Kidney (tissue), 14 donors: Measurements from ENCODE around the gene ZFP36L2. TPM values are rescaled to one million over a fixed set of nuclear protein-coding genes. Genes with fewer than 3 reads are reported as not detected.

Source experiments
- DNase-seq, 5 donors: peaks; one replicate each; pipeline ENCODE4 v3.0.0-alpha.2; 2013 to 2020
- FAIRE-seq: peaks from 2 replicates; lab custom pipeline; 2012; peaks lifted over from hg19 to GRCh38; lab: Jason Lieb, UNC
- H3K27ac ChIP-seq, 2 donors: one replicate each; pipeline ENCODE4 v1.7.0; 2013; ENCODE audit warnings: low read depth in 2 of 2, low read length in 2 of 2, inconsistent platforms in 1 of 2
- H3K27me3 ChIP-seq: one replicate; pipeline ENCODE4 v1.7.1; 2013; ENCODE audit warnings: low read length, inconsistent platforms; ENCODE audit not compliant: control insufficient read depth, insufficient read depth
- H3K36me3 ChIP-seq, 3 donors: one replicate each; pipeline versions ENCODE4 v1.7.0 to v1.7.1; 2013; ENCODE audit warnings: low read length in 3 of 3, control low read depth in 1 of 3, inconsistent platforms in 1 of 3; ENCODE audit not compliant: insufficient read depth in 3 of 3, control insufficient read depth in 2 of 3
- H3K4me1 ChIP-seq, 3 donors: one replicate each; pipeline versions ENCODE4 v1.7.0 to v1.7.1; 2013; ENCODE audit warnings: low read length in 3 of 3, inconsistent platforms in 1 of 3, low read depth in 1 of 3; ENCODE audit not compliant: control insufficient read depth in 2 of 3, insufficient read depth in 2 of 3
- H3K4me3 ChIP-seq, 3 donors: one replicate each; pipeline versions ENCODE4 v1.7.0 to v1.8.1; 2013; ENCODE audit warnings: low read length in 3 of 3, control low read depth in 1 of 3, inconsistent platforms in 1 of 3
- H3K9ac ChIP-seq, 3 donors: one replicate each; pipeline versions ENCODE4 v1.7.0 to v1.7.1; 2013; ENCODE audit warnings: low read length in 3 of 3, control low read depth in 1 of 3, inconsistent platforms in 1 of 3
- H3K9me3 ChIP-seq, 3 donors: one replicate each; pipeline versions ENCODE4 v1.7.0 to v1.7.1; 2013; ENCODE audit warnings: low read length in 3 of 3, control low read depth in 1 of 3, inconsistent platforms in 1 of 3; ENCODE audit not compliant: control insufficient read depth in 2 of 3, insufficient read depth in 1 of 3
- CTCF ChIP-seq: IDR thresholded peaks from 3 replicates; pipeline ENCODE4 v1.5.1; 2012; ENCODE audit warnings: mild to moderate bottlenecking, moderate library complexity, borderline replicate concordance; ENCODE audit not compliant: insufficient read depth; ENCODE audit errors: extremely low read depth
- intact Hi-C: fragments of 100-400 bp; cut with DNase I; formaldehyde crosslinking; loops from one replicate; pipeline ENCODE4 v1.11.1; 2022
- polyA plus RNA-seq: library from polyadenylated mRNA; stranded (reverse); fragments of 350-450 nt; fragmentation: Illumina TruSeq; extraction: RNeasy Lipid Tissue Mini Kit (QIAGEN cat#74804); gene quantifications from one replicate; pipeline ENCODE4 v1.2.3, GENCODE V29; 2014; ENCODE audit warnings: low read depth, low replicate concordance; ENCODE audit not compliant: insufficient read depth
- total RNA-seq: library from RNA; stranded (reverse); fragmentation: NEBNext Ultra II Directional; extraction: Animal tissue kit (Norgen Biotek cat#: 25700); gene quantifications from one replicate; pipeline ENCODE4 v1.2.1, GENCODE V29; 2021
- donor health status: control.
- donor health status: control.
- donor health status: control.
- donor health status: control.
- donor health status: control.
- donor health status: DM: yes; HTN: yes; CAD: no.
- donor health status: Normal renal cell carcinoma (clear cell type).

The ZFP36L2 gene
- total and polyA plus RNA-seq, 2 donors from 2014 or later: 35.4 to 247 TPM

DNA sequence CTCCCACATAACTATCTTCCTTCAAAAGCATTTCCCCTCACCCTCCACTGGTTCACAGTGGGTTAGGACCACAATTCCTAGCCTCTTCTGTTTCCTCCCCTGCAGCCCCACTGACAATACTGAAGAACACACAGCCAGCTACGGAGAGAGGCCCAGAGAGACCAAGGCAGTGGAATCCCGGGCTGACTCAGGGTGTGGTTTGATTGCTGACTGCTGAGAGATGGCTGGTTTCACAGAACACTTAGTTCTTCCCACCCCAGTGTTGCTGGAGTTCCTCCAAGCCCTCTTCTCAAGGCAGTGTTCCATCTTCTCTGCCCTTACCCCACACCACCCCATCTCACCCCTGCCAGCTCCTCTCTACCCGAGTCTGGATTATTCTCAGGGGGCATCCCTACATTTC lies 43.3 kb upstream of the ZFP36L2 start:
- no peak for FAIRE-seq
- intact Hi-C loops: no loop called here
- Histone ChIP-seq H3K4me1 (peaks cover 0 to 15% (median 3%) of the 10 kb centered on the region in 3 donors), H3K9me3 (no peaks in the 10 kb centered on the region), H3K36me3 (no peaks in the 10 kb centered on the region), H3K27ac (no peak overlapping the region), H3K9ac (no peak overlapping the region), H3K4me3 (no peak overlapping the region), H3K27me3 (no peaks in the 10 kb centered on the region)
- no peak for DNase-seq
- no peak for TF ChIP-seq CTCF

- Histone ChIP-seq H3K4me3 (no peak overlapping the region), H3K4me1 (peaks cover 0 to 14% (median 3%) of the 10 kb centered on the region in 3 donors), H3K27ac (peak overlapping the region in 1 of 2 donors; percentile 38), H3K27me3 (no peaks in the 10 kb centered on the region), H3K36me3 (no peaks in the 10 kb centered on the region), H3K9me3 (no peaks in the 10 kb centered on the region), H3K9ac (no peak overlapping the region)
- FAIRE-seq (no peak), DNase-seq (peak in 1 of 5 donors; percentile 95)
- TF ChIP-seq CTCF: no peak
- intact Hi-C loops: no loop called here
Measured at GRCh38 chr2:43269074-43269572, 42.7 kb upstream of the ZFP36L2 start.

DNA sequence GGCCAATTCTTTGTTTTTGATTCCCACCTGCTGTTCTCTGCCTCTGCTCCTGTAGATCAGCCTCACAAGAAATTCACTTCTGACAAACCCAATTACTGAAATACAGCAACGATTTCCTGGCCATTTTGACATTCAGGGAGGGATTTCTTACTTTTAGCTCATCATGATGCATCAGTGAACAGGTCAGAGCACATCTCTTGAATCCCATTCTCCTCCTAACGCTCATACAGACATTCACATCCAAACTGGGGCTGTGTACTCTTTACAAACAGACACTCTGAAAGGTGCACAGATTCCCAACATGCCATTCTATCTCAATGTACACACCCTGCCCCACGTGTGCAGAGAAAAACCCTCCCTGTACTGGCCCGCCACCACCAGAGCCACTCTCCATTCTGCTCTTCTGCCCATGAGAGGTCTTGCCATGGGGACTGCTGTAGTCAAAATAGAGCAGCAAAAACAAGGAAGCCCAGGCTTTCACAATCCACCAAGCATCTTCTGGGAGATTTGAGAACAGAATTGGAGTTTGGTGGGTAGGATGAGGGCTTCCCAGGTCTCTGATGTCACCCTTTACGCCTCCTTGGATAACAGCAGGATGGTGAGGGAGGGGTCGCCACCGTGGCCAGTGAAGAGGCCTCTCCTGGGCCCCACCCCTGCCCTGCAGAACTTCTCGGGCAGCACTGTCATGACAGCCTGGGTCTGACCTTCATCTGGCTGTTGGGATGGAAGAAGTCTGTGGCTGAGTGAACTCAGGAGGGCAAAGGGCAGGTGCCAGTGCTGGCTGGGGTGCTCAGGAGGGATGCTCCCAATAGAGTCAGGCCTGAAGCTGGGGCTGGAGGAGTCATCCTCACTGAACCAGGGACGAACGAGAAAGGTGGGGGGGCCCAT lies 41.9 kb upstream of the ZFP36L2 start:
- no peak for TF ChIP-seq CTCF
- Histone ChIP-seq H3K4me1 (peaks cover 0 to 8% (median 0%) of the 10 kb centered on the region in 3 donors), H3K9ac (no peak overlapping the region)

More for the DNA sequence above, 41.9 kb upstream of the ZFP36L2 start:
- Histone ChIP-seq H3K27ac (peak overlapping the region in 1 of 2 donors; percentile 38), H3K9me3 (no peaks in the 10 kb centered on the region), H3K4me3 (no peak overlapping the region), H3K27me3 (no peaks in the 10 kb centered on the region), H3K36me3 (no peaks in the 10 kb centered on the region)
- FAIRE-seq: no peak
- intact Hi-C loops: no loop called here
- DNase-seq: no peak
